Vagina (tissue), 2 donors: Measurements from ENCODE around the gene KCTD21.

ENCODE experiments used
- POLR2A ChIP-seq, 2 donors: fragments of 450-650 bp; IDR thresholded peaks; one replicate each; pipeline ENCODE4 v1.6.1; 2017; ENCODE audit warnings: antibody characterized with exemption in 2 of 2, mild to moderate bottlenecking in 2 of 2, moderate library complexity in 2 of 2
- TF ChIP-seq, protein P1 (sequence below), 3 experiments: fragments of 450-650 bp in 2 of 3; fragments of 200-600 bp in 1 of 3; sonication (generic) in 1 of 3; IDR thresholded peaks; one replicate each; pipeline ENCODE4 v1.5.1; 2017 to 2019; ENCODE audit warnings: antibody characterized with exemption in 3 of 3, mild to moderate bottlenecking in 2 of 3, moderate library complexity in 2 of 3

DNA sequence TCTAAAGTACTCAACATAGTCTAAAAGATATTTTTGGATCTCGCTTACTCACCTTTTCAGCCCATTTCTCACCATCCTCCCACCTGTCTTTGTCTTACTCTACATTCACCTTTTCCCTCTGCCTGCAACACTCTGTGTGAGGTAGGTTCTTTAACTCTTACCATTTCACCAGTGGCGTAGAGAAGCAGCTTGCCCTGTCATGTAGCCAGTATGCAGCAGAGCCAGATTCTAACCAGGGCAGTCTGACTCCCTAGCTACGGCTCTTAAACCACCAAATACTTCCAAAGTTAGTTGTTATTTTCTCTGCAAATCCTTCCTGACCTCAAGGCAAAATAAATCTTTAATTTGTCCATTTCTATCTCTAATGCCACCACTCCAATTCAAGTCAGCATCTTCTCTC lies 56.5 kb downstream of the KCTD21 start:
- TF ChIP-seq POLR2A (IDR thresholded peaks at IDR 0.05), result no peak
- TF ChIP-seq, protein P1, sequence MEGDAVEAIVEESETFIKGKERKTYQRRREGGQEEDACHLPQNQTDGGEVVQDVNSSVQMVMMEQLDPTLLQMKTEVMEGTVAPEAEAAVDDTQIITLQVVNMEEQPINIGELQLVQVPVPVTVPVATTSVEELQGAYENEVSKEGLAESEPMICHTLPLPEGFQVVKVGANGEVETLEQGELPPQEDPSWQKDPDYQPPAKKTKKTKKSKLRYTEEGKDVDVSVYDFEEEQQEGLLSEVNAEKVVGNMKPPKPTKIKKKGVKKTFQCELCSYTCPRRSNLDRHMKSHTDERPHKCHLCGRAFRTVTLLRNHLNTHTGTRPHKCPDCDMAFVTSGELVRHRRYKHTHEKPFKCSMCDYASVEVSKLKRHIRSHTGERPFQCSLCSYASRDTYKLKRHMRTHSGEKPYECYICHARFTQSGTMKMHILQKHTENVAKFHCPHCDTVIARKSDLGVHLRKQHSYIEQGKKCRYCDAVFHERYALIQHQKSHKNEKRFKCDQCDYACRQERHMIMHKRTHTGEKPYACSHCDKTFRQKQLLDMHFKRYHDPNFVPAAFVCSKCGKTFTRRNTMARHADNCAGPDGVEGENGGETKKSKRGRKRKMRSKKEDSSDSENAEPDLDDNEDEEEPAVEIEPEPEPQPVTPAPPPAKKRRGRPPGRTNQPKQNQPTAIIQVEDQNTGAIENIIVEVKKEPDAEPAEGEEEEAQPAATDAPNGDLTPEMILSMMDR (IDR thresholded peaks at IDR 0.05), result no peak
